K562 (cell line): ENCODE results near the gene SERPINF2. TPM values are rescaled to one million over a fixed set of nuclear protein-coding genes. Genes with fewer than 3 reads are reported as not detected.

Source experiments
- L3MBTL2 ChIP-seq: fragments of 450-650 bp; IDR thresholded peaks from 2 replicates; pipeline ENCODE4 v1.6.1; 2016; ENCODE audit warnings: mild to moderate bottlenecking, moderate library complexity
- MECOM ChIP-seq: fragments of 250-450 bp; sonication (Bioruptor Pico); IDR thresholded peaks from 2 replicates; pipeline ENCODE4 v1.8.0; 2022; ENCODE audit warnings: inconsistent platforms
- NR2F6 ChIP-seq: fragments of 450-650 bp; formaldehyde crosslinking; IDR thresholded peaks from 2 replicates; pipeline ENCODE4 v1.4.0; 2020; ENCODE audit warnings: mild to moderate bottlenecking
- TARDBP ChIP-seq: fragments of 450-650 bp; IDR thresholded peaks from 2 replicates; pipeline ENCODE4 v1.6.1; 2016
- THRAP3 ChIP-seq: fragments of 450-650 bp; IDR thresholded peaks from 2 replicates; pipeline ENCODE4 v1.6.1; 2016; ENCODE audit warnings: mild to moderate bottlenecking, inconsistent platforms, borderline replicate concordance
- polyA plus RNA-seq, 8 experiments: library from polyadenylated mRNA; depleted of rRNA in 4 of 8; stranded (reverse) in 5 of 8; unstranded in 3 of 8; fragments of >200 nt; fragmentation: Nextera tagmentation in 2 of 8; fragmentation: Illumina TruSeq in 1 of 8; extraction: Ambion mirVana in 2 of 8; extraction: Trizol in 1 of 8; gene quantifications; 2 replicates each; pipeline versions ENCODE4 v1.2.1 to v1.2.3, GENCODE V29; 2011 to 2014; ENCODE audit warnings: inconsistent platforms in 1 of 8, missing spikeins in 1 of 8
- total RNA-seq, 7 experiments: library from RNA; depleted of rRNA in 6 of 7; stranded (reverse); fragments of >200 nt in 6 of 7; fragmentation: Illumina TruSeq in 2 of 7; extraction: Trizol in 2 of 7; gene quantifications; 2 replicates each; pipeline versions ENCODE4 v1.2.1 to v1.2.3, GENCODE V29; 2011 to 2021; ENCODE audit warnings: low replicate concordance in 1 of 7
- TF ChIP-seq, protein P1 (sequence below): fragments of 250-450 bp; sonication (Bioruptor Pico); IDR thresholded peaks from 2 replicates; pipeline ENCODE4 v1.5.0; 2021
- TF ChIP-seq, protein P2 (sequence below): fragments of 450-650 bp; IDR thresholded peaks from 2 replicates; pipeline ENCODE4 v1.6.1; 2016; ENCODE audit warnings: low read depth
- TF ChIP-seq, protein P3 (sequence below): fragments of 450-650 bp; IDR thresholded peaks from 2 replicates; pipeline ENCODE4 v1.6.1; 2018; ENCODE audit warnings: mild to moderate bottlenecking, low read depth; ENCODE audit not compliant: partially characterized antibody
- TF ChIP-seq, protein P4 (sequence below): conservative IDR thresholded peaks from 2 replicates; pipeline ENCODE4 v1.6.1; 2011; ENCODE audit warnings: low read depth, mild to moderate bottlenecking, low read length; ENCODE audit not compliant: control insufficient read depth

Gene SERPINF2
- total and polyA plus RNA-seq, 9 of the 15 experiments (the other 6 are each of a cell fraction or from before 2014, with no cell fraction given), result 0.22 TPM; not detected in 8

DNA sequence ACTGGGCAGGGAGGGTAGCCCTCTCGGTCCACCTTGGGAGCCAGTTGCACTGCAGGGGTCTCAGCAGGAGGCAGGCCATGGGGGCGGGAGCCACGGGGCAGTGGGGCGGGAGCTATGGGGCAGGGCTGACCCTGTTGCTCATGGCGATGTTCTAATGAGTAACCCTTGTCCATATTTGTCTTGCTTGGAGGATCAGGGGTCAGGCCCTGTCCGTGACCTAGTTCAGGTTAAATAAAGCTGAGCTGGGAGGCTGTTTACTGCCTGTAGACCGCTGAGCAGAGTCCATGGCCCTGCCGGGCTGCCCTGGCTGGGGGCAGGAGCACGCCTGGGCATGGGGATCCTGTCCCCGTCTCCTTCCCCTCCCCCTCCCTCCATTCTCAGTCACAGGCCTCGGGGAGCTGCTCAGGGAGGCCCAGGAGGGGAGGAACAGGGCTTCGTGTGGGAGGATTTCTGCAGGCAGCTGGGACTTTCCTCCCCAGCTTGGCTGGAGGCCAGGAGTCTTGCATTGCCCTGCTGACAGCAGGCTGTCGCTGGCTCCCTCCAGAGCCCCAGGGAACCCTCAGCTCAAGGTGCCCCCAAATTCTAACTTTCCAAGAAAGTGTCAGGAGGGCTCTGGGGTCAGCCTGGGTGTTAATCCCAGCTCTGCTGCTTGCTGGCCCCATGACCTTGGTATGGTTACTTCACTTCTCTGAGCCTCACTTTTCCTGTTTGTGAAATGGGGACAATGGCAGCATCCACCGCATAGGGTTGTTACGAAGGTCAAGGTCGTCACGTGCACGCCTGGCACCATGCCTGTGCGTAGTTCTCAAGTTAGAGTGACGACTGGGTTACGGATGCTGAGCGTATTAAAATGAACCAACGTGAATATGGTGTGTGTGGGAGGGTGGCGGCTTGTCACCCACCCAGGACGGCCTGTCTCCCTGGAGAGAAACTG, 6.1 kb upstream of the SERPINF2 start (continued):
- TF ChIP-seq, protein P1, sequence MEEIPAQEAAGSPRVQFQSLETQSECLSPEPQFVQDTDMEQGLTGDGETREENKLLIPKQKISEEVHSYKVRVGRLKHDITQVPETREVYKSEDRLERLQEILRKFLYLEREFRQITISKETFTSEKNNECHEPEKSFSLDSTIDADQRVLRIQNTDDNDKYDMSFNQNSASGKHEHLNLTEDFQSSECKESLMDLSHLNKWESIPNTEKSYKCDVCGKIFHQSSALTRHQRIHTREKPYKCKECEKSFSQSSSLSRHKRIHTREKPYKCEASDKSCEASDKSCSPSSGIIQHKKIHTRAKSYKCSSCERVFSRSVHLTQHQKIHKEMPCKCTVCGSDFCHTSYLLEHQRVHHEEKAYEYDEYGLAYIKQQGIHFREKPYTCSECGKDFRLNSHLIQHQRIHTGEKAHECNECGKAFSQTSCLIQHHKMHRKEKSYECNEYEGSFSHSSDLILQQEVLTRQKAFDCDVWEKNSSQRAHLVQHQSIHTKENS (CRISPR knock-in tag), result no peak
- TF ChIP-seq, protein P2, sequence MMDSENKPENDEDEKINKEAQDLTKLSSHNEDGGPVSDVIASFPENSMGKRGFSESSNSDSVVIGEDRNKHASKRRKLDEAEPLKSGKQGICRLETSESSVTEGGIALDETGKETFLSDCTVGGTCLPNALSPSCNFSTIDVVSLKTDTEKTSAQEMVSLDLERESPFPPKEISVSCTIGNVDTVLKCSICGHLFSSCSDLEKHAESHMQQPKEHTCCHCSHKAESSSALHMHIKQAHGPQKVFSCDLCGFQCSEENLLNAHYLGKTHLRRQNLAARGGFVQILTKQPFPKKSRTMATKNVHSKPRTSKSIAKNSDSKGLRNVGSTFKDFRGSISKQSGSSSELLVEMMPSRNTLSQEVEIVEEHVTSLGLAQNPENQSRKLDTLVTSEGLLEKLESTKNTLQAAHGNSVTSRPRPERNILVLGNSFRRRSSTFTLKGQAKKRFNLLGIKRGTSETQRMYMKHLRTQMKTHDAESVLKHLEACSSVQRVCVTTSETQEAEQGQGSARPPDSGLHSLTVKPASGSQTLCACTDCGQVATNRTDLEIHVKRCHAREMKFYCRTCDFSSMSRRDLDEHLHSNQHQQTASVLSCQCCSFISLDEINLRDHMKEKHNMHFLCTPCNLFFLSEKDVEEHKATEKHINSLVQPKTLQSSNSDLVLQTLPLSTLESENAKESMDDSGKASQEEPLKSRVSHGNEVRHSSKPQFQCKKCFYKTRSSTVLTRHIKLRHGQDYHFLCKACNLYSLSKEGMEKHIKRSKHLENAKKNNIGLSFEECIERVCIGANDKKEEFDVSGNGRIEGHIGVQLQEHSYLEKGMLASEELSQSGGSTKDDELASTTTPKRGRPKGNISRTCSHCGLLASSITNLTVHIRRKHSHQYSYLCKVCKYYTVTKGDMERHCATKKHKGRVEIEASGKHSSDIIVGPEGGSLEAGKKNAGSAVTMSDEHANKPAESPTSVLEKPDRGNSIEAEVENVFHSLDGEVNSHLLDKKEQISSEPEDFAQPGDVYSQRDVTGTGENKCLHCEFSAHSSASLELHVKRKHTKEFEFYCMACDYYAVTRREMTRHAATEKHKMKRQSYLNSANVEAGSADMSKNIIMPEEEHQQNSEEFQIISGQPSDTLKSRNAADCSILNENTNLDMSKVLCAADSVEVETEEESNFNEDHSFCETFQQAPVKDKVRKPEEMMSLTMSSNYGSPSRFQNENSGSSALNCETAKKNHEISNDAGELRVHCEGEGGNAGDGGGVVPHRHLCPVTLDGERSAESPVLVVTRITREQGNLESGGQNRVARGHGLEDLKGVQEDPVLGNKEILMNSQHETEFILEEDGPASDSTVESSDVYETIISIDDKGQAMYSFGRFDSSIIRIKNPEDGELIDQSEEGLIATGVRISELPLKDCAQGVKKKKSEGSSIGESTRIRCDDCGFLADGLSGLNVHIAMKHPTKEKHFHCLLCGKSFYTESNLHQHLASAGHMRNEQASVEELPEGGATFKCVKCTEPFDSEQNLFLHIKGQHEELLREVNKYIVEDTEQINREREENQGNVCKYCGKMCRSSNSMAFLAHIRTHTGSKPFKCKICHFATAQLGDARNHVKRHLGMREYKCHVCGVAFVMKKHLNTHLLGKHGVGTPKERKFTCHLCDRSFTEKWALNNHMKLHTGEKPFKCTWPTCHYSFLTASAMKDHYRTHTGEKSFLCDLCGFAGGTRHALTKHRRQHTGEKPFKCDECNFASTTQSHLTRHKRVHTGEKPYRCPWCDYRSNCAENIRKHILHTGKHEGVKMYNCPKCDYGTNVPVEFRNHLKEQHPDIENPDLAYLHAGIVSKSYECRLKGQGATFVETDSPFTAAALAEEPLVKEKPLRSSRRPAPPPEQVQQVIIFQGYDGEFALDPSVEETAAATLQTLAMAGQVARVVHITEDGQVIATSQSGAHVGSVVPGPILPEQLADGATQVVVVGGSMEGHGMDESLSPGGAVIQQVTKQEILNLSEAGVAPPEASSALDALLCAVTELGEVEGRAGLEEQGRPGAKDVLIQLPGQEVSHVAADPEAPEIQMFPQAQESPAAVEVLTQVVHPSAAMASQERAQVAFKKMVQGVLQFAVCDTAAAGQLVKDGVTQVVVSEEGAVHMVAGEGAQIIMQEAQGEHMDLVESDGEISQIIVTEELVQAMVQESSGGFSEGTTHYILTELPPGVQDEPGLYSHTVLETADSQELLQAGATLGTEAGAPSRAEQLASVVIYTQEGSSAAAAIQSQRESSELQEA, result no peak
- no peak for TF ChIP-seq THRAP3
- peak; percentile 43; the same call in 1 of the 2 replicates for TF ChIP-seq L3MBTL2
- TF ChIP-seq, protein P3, sequence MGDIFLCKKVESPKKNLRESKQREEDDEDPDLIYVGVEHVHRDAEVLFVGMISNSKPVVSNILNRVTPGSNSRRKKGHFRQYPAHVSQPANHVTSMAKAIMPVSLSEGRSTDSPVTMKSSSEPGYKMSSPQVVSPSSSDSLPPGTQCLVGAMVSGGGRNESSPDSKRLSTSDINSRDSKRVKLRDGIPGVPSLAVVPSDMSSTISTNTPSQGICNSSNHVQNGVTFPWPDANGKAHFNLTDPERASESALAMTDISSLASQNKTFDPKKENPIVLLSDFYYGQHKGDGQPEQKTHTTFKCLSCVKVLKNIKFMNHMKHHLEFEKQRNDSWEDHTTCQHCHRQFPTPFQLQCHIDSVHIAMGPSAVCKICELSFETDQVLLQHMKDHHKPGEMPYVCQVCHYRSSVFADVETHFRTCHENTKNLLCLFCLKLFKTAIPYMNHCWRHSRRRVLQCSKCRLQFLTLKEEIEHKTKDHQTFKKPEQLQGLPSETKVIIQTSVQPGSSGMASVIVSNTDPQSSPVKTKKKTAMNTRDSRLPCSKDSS, result no peak
- no peak for TF ChIP-seq MECOM (CRISPR knock-in tag)
- TF ChIP-seq, protein P4, sequence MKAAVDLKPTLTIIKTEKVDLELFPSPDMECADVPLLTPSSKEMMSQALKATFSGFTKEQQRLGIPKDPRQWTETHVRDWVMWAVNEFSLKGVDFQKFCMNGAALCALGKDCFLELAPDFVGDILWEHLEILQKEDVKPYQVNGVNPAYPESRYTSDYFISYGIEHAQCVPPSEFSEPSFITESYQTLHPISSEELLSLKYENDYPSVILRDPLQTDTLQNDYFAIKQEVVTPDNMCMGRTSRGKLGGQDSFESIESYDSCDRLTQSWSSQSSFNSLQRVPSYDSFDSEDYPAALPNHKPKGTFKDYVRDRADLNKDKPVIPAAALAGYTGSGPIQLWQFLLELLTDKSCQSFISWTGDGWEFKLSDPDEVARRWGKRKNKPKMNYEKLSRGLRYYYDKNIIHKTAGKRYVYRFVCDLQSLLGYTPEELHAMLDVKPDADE, result no peak
- TF ChIP-seq TARDBP, result no peak
- no peak for TF ChIP-seq NR2F6 (CRISPR knock-in tag)
